GM21423 (cell line): ENCODE results near the gene SLC35G3.
"Not testable (repeated sequence)": the region's sequence is repeated elsewhere in the genome, so short reads cannot be mapped to it uniquely, and the experiment has no call there.

ENCODE experiments used
- ATAC-seq: cut with Tn5 transposase; IDR thresholded peaks from one replicate; pipeline ENCODE4 v1.9.1; 2021; ENCODE audit warnings: mild to moderate bottlenecking, moderate library complexity; ENCODE audit not compliant: unreplicated experiment

The SLC35G3 gene

DNA sequence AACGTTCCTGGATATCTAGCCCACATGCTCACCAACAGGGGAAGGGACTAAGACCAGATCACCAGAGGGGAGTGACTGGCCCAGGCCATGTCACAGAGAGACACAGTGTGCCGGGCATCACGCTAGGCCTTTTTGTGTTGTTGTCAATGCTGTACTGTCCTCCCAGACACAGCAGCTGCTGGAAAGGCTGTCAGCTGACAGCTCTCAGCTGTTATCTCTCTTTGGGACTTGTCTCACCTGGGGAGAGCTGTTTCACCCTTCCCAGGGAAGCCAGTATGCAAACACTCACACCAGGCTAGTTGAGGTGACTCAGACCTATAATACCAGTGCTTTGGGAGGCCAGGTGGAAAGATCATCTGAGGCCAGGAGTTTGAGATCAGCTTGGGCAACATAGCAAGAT is 27.1 kb downstream of the SLC35G3 start:
- ATAC-seq: no peak

DNA sequence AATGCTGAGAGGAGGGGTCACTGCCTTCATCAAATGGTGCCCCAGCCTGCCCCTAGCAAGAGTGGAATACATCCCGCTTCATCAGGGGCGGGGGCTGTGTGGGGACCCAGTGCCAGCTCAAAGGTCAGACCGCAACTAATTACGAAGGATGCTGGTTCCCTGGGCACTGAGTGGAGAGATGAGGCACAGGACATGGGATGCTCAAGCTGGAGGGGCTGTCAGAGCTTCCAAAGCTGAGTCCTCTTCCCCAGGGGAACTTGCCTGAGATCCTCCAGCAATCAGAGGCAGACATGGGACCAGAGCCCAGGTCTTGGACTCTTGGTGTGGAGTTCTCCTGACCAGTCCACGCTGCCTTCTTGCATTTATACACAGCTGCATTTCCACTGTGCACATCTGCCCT is 27.7 kb downstream of the SLC35G3 start:
- ATAC-seq: no peak

- no peak for ATAC-seq
Measured at GRCh38 chr17:35164716-35165115, 29.5 kb downstream of the SLC35G3 start.

DNA sequence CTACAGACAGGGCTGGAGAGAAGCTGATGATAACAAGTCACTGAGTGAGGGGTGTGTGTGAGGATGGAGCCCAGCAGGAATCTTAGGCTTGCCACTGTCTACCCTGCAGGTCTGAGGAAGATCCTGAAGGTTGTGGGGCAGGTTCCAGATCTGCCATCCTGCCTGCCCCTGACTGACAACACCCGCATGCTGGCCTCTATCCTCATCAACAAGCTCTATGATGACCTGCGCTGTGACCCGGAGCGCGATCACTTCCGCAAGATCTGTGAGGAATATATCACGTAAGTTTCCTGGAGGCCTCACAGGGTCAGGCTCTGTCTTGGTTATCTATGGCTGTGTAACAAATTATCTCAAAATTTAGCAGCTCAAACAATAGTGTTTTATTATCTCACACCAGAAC is 30.3 kb downstream of the SLC35G3 start:
- ATAC-seq: no peak

- no peak for ATAC-seq
Measured at GRCh38 chr17:35162755-35163154, 31.4 kb downstream of the SLC35G3 start.

DNA sequence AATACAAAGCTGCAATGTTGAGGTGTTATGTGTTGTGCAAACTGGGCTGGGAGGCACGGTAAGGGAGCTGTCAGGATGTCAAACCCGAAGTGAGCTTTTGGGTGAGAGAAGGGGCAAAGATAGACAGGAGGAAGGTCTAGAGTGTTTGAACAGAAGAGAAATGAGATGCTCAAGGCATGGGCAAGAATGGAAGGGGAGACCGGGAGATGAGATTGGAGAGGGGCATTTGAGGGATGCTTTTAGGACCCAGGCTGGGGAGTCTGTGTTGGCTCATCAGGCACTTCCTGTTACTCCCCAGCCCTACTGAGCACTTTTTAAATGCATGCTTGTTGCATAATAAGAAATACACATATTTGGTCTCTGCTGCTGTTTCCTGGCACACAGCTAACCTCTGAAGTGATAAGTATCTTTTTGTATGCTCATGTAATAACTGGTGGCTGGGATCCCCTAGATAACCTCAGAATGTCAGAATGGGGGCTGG is 32.9 kb downstream of the SLC35G3 start:
- ATAC-seq: no peak

- ATAC-seq: no peak
Measured at GRCh38 chr17:35160354-35161201, 33.6 kb downstream of the SLC35G3 start.

DNA sequence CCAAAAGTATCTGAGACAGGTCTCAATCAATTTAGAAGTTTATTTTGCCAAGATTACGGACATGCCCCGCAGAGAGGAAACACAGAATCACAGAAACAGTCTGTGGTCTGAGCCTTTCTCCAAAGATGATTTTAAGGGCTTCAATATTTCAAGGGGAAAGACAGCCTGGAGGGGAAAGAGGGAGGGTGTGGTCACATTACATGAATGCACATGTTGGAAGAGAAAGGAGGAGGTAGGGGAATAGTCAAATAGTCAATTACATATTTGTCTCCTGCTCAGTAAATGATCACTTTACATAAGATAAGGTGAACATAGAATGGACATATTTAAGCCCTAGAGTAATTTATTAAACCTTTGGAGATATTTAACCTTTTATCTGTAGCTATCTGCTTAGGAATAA is 34.3 kb downstream of the SLC35G3 start:
- no peak for ATAC-seq

- ATAC-seq: no peak
Measured at GRCh38 chr17:35155246-35155645, 38.9 kb downstream of the SLC35G3 start.

- ATAC-seq: no peak
Measured at GRCh38 chr17:35154196-35155165, 39.7 kb downstream of the SLC35G3 start.

GRCh38 chr17:35152421-35153140 is 41.6 kb downstream of the SLC35G3 start:
- no peak for ATAC-seq

DNA sequence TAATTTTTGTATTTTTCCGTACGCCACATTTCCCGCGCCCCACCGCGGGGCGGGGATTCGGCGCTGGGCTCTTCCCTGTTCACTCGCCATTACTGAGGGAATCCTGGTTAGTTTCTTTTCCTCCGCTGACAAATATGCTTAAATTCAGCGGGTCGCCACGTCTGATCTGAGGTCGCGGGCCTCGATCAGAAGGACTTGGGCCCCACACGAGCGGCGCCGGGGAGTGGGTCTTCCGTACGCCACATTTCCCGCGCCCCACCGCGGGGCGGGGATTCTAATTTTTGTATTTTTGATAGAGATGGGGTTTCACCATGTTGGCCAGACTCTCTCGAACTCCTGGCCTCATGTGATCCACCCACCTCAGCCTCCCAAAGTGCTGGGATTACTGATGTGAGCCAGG is 43.1 kb downstream of the SLC35G3 start:
- not testable (repeated sequence) for ATAC-seq

GRCh38 chr17:35149941-35150340 is 44.3 kb downstream of the SLC35G3 start:
- no peak for ATAC-seq

DNA sequence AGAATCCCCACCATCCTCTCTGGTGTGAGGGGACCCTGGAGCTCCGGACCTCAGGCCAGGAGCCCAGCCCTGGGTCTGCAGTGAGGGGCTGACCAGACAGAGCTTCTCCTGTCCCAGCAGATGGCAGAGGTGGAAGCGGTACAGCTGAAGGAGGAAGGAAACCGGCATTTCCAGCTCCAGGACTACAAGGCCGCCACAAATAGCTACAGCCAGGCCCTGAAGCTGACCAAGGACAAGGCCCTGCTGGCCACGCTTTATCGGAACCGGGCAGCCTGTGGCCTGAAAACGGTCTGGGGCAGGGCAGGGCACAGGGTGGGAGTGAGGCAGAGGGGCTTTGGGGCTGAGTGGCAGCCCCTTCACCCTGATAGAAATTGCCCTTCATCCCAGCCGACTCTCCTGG is 46.0 kb downstream of the SLC35G3 start:
- no peak for ATAC-seq

DNA sequence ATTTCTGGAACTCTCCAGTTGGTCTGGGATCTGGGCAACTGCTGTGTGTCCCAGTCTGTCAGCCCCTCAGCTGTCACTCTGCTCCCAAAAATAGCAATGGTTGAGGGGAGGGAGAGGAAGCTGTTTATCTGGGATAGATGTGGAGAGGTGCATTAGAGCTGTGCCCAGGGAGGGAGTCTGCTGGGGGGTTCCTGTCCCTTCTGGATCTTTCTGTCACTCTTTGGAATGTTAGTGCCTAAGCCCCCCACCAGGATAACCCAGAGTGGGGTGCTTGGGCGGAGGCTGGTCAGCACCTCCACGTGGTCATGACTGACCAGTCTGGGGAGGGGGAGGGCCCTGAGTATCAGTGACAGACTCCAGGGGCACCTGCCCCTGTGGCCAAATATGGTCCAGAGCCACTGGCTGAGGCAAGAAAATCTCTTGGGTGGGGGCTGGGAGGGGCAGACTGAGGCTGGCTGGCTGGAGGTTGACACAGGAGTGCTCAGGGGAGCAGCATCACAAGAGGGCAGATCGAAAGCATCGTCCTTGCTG is 46.8 kb downstream of the SLC35G3 start, which contains the start of gene UNC45B:
Gene UNC45B, plus strand, starts transcription at position 443 of the 531 bp plus-strand sequence. CDS start 447 bp downstream, outside the sequence.
- no peak for ATAC-seq

GRCh38 chr17:35146214-35146833 is 47.9 kb downstream of the SLC35G3 start:
- no peak for ATAC-seq

GRCh38 chr17:35144840-35145239 is 49.4 kb downstream of the SLC35G3 start:
- no peak for ATAC-seq
